Neural cell (in vitro differentiated cells): ENCODE data around the gene TEF.

Experiments used
- EP300 ChIP-seq: fragments of 450-650 bp; conservative IDR thresholded peaks from 2 replicates; pipeline ENCODE4 v1.6.1; 2014; ENCODE audit warnings: antibody characterized with exemption, mild to moderate bottlenecking, moderate library complexity; ENCODE audit not compliant: poor library complexity, severe bottlenecking
- EZH2 ChIP-seq: fragments of 200-600, 300-800 bp; shearing (Covaris generic), sonication (generic); IDR thresholded peaks from 2 replicates; pipeline ENCODE4 v1.6.1; 2014; ENCODE audit warnings: antibody characterized with exemption, low read length, borderline replicate concordance, mild to moderate bottlenecking; ENCODE audit not compliant: insufficient read depth, poor library complexity, severe bottlenecking
- MXI1 ChIP-seq: fragments of 450-650 bp; conservative IDR thresholded peaks from 2 replicates; pipeline ENCODE4 v1.6.1; 2014; ENCODE audit warnings: antibody characterized with exemption, mild to moderate bottlenecking; ENCODE audit not compliant: poor library complexity, severe bottlenecking
- POLR2AphosphoS5 ChIP-seq: IDR thresholded peaks from 2 replicates; pipeline ENCODE4 v1.6.1; 2012
- SMC3 ChIP-seq: fragments of 450-650 bp; conservative IDR thresholded peaks from 2 replicates; pipeline ENCODE4 v1.6.1; 2014; ENCODE audit warnings: antibody characterized with exemption, mild to moderate bottlenecking, moderate library complexity; ENCODE audit not compliant: poor library complexity
- TAF1 ChIP-seq: IDR thresholded peaks from 2 replicates; pipeline ENCODE4 v1.6.1; 2012; ENCODE audit warnings: low read depth
- TF ChIP-seq, protein P1 (sequence below): fragments of 450-650 bp; IDR thresholded peaks from 2 replicates; pipeline ENCODE4 v1.5.1; 2014; ENCODE audit warnings: antibody characterized with exemption, mild to moderate bottlenecking, moderate library complexity; ENCODE audit not compliant: poor library complexity, severe bottlenecking

DNA sequence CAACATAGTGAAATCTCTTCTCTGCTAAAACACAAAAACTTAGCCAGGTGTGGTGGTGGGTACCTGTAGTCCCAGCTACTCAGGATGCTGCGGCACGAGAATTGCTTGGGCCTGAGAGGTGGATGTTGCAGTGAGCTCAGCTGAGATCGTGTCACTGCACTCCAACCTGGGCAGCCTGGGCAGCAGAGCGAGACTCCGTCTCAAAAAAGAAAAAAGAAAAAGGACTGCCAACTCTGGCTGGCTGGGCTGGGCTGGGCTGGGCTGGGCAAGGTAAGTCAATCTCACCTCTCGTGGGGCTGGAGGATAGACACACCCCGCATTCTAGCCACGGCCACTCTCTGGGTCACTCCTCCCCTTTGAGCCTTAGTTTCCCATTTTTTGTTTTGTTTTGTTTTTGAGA is 26.9 kb downstream of the TEF start:
- TF ChIP-seq, protein P1, sequence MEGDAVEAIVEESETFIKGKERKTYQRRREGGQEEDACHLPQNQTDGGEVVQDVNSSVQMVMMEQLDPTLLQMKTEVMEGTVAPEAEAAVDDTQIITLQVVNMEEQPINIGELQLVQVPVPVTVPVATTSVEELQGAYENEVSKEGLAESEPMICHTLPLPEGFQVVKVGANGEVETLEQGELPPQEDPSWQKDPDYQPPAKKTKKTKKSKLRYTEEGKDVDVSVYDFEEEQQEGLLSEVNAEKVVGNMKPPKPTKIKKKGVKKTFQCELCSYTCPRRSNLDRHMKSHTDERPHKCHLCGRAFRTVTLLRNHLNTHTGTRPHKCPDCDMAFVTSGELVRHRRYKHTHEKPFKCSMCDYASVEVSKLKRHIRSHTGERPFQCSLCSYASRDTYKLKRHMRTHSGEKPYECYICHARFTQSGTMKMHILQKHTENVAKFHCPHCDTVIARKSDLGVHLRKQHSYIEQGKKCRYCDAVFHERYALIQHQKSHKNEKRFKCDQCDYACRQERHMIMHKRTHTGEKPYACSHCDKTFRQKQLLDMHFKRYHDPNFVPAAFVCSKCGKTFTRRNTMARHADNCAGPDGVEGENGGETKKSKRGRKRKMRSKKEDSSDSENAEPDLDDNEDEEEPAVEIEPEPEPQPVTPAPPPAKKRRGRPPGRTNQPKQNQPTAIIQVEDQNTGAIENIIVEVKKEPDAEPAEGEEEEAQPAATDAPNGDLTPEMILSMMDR: no peak
- TF ChIP-seq POLR2AphosphoS5 (no peak), EZH2 (no peak), EP300 (no peak), MXI1 (no peak), TAF1 (no peak), SMC3 (no peak)
